C4-2B (cell line): Measurements from ENCODE around the gene HLCS.

Experiments used
- ZFX ChIP-seq: fragments of 450-650 bp; IDR thresholded peaks from 2 replicates; pipeline ENCODE4 v1.6.1; 2017
- TF ChIP-seq, protein P1 (sequence below): fragments of 450-650 bp; conservative IDR thresholded peaks from 2 replicates; pipeline ENCODE4 v1.5.1; 2017; ENCODE audit warnings: mild to moderate bottlenecking

DNA sequence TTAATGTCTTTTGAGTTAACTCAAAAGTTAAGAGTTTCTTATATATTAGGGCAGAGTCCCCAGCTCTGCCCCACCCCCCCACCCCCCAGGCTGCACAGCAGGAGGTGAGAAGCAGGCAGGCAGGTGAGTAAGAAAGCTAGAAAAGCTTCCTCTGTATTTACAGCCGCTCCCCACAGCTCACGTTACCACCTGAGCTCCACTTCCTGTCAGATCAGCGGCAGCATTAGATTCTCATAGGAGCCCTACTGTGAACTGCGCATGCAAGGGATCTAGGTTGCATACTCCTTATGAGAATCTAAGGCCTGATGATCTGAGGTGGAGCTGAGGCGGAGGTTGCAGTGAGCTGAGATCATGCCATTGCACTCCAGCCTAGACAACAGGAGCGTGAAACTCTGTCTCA, 185.6 kb downstream of the HLCS start:
- TF ChIP-seq, protein P1, sequence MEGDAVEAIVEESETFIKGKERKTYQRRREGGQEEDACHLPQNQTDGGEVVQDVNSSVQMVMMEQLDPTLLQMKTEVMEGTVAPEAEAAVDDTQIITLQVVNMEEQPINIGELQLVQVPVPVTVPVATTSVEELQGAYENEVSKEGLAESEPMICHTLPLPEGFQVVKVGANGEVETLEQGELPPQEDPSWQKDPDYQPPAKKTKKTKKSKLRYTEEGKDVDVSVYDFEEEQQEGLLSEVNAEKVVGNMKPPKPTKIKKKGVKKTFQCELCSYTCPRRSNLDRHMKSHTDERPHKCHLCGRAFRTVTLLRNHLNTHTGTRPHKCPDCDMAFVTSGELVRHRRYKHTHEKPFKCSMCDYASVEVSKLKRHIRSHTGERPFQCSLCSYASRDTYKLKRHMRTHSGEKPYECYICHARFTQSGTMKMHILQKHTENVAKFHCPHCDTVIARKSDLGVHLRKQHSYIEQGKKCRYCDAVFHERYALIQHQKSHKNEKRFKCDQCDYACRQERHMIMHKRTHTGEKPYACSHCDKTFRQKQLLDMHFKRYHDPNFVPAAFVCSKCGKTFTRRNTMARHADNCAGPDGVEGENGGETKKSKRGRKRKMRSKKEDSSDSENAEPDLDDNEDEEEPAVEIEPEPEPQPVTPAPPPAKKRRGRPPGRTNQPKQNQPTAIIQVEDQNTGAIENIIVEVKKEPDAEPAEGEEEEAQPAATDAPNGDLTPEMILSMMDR, result no peak
- no peak for TF ChIP-seq ZFX
